Hepatic stellate cell (primary cell): ENCODE results near the gene NOM1.
A peak's percentile ranks its signal among the peaks of the same experiment; 100 is the strongest.

ENCODE experiments used
- DNase-seq: peaks from one replicate; pipeline ENCODE4 v3.0.0; 2011; ENCODE audit warnings: low spot score

Gene NOM1

GRCh38 chr7:156985101-156985992 is 35.8 kb downstream of the NOM1 start:
- DNase-seq, result no peak

GRCh38 chr7:156986378-156986777 is 36.9 kb downstream of the NOM1 start:
- no peak for DNase-seq

- no peak for DNase-seq
Observed at GRCh38 chr7:156988343-156989185, 39.1 kb downstream of the NOM1 start.

- no peak for DNase-seq
Observed at GRCh38 chr7:156989766-156990535, 40.4 kb downstream of the NOM1 start.

- DNase-seq, result no peak
Observed at GRCh38 chr7:156993021-156993924, 43.8 kb downstream of the NOM1 start.

GRCh38 chr7:156993925-156994235 is 44.4 kb downstream of the NOM1 start:
- no peak for DNase-seq

GRCh38 chr7:156994417-156994816 is 44.9 kb downstream of the NOM1 start:
- no peak for DNase-seq

- peak; percentile 8 for DNase-seq
Observed at GRCh38 chr7:156998988-156999957, 49.8 kb downstream of the NOM1 start.

GRCh38 chr7:156999958-157000726 is 50.6 kb downstream of the NOM1 start:
- DNase-seq, result no peak

- DNase-seq, result no peak
Observed at GRCh38 chr7:157000741-157001653, 51.5 kb downstream of the NOM1 start.

- DNase-seq, result no peak
Observed at GRCh38 chr7:157001920-157002818, 52.7 kb downstream of the NOM1 start.

- no peak for DNase-seq
Observed at GRCh38 chr7:157002819-157003421, 53.4 kb downstream of the NOM1 start.

- DNase-seq, result no peak
Observed at GRCh38 chr7:157003445-157003755, 53.9 kb downstream of the NOM1 start.

- DNase-seq, result no peak
Observed at GRCh38 chr7:157003756-157004520, 54.4 kb downstream of the NOM1 start.

GRCh38 chr7:157004521-157005455 is 55.3 kb downstream of the NOM1 start:
- no peak for DNase-seq
